Upper lobe of left lung (tissue), 4 donors: ENCODE results near the gene FTL.

Experiments used
- EP300 ChIP-seq, 4 donors: sonication (generic); formaldehyde crosslinking; IDR thresholded peaks; one replicate each; pipeline ENCODE4 v1.5.1; 2017; ENCODE audit warnings: antibody characterized with exemption in 4 of 4, control low read depth in 2 of 4
- POLR2A ChIP-seq, 4 donors: fragments of 450-650 bp; IDR thresholded peaks; one replicate each; pipeline ENCODE4 v1.5.1; 2016 to 2017; ENCODE audit warnings: antibody characterized with exemption in 4 of 4, mild to moderate bottlenecking in 2 of 4
- POLR2AphosphoS5 ChIP-seq, 2 donors: sonication (generic); formaldehyde crosslinking; IDR thresholded peaks; one replicate each; pipeline ENCODE4 v1.5.1; 2017; ENCODE audit warnings: antibody characterized with exemption in 2 of 2
- TF ChIP-seq, protein P1 (sequence below), 6 experiments: fragments of 450-650 bp in 4 of 6; fragments of 200-600 bp in 2 of 6; sonication (generic) in 2 of 6; IDR thresholded peaks; one replicate each; pipeline ENCODE4 v1.5.1; 2016 to 2019; ENCODE audit warnings: antibody characterized with exemption in 6 of 6

DNA sequence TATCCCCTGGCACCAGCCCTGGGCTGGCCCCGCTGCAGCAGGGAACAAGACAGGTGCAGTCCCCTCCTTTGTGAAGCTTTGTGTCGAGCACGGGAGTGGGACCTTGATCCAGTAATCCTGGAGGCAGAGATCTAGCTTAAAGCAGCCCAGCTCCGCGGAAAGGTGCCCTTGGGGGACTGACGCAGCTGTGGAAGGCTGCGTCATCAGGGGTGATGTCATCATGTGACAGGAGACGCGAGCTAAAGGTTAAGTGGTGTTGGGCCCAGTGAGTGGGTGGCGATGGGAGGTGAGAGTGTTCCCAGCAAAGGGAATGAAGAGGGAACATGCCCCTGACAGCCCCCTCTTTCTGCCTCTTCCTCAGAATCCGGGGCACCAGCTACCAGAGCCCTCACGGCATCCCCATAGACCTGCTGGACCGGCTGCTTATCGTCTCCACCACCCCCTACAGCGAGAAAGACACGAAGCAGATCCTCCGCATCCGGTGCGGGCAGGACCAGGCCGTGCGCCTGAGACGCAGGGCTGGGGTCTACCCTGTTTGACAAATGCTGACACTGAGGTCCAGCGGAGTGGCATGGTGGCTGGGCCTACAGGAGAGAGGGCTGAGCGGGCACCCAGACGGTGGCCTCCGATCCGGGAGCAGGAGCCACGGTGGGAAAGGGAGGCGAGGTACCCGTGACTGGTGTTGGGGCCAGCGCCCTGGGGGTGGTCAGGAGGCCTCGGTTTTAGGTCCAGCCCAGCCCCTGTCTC, 49.2 kb downstream of the FTL start:
- TF ChIP-seq, protein P1, sequence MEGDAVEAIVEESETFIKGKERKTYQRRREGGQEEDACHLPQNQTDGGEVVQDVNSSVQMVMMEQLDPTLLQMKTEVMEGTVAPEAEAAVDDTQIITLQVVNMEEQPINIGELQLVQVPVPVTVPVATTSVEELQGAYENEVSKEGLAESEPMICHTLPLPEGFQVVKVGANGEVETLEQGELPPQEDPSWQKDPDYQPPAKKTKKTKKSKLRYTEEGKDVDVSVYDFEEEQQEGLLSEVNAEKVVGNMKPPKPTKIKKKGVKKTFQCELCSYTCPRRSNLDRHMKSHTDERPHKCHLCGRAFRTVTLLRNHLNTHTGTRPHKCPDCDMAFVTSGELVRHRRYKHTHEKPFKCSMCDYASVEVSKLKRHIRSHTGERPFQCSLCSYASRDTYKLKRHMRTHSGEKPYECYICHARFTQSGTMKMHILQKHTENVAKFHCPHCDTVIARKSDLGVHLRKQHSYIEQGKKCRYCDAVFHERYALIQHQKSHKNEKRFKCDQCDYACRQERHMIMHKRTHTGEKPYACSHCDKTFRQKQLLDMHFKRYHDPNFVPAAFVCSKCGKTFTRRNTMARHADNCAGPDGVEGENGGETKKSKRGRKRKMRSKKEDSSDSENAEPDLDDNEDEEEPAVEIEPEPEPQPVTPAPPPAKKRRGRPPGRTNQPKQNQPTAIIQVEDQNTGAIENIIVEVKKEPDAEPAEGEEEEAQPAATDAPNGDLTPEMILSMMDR (IDR thresholded peaks at IDR 0.05), result no peak
- TF ChIP-seq POLR2AphosphoS5 (IDR thresholded peaks at IDR 0.05) (no peak), POLR2A (IDR thresholded peaks at IDR 0.05) (no peak), EP300 (IDR thresholded peaks at IDR 0.05) (no peak)
